HEK293 (cell line): ENCODE results near the gene MYOD1.

Experiments
- CTCF ChIP-seq: fragments of 450-650 bp; formaldehyde crosslinking; IDR thresholded peaks from 2 replicates; pipeline ENCODE4 v1.5.1; 2016; ENCODE audit warnings: missing biosample characterization, missing genetic modification characterization
- HOXA7 ChIP-seq: sonication (generic); formaldehyde crosslinking; IDR thresholded peaks from 2 replicates; pipeline ENCODE4 v1.8.1; 2022; ENCODE audit warnings: missing genetic modification reagents, borderline replicate concordance
- REPIN1 ChIP-seq: fragments of 450-650 bp; formaldehyde crosslinking; IDR thresholded peaks from 2 replicates; pipeline ENCODE4 v1.5.1; 2017; ENCODE audit warnings: missing biosample characterization, missing genetic modification characterization, low read depth
- ZBTB8A ChIP-seq: fragments of 450-650 bp; formaldehyde crosslinking; IDR thresholded peaks from 2 replicates; pipeline ENCODE4 v1.5.1; 2016; ENCODE audit warnings: missing biosample characterization, missing genetic modification characterization
- ZNF2 ChIP-seq: fragments of 450-650 bp; formaldehyde crosslinking; IDR thresholded peaks from 2 replicates; pipeline ENCODE4 v1.5.1; 2016; ENCODE audit warnings: missing biosample characterization, missing genetic modification characterization
- ZNF274 ChIP-seq, 2 experiments: fragments of 200-500 bp in 1 of 2; fragments of 450-650 bp in 1 of 2; sonication (Bioruptor generic) in 1 of 2; formaldehyde crosslinking in 1 of 2; IDR thresholded peaks; 2 replicates each; pipeline versions ENCODE4 v1.5.1 to v1.6.1; 2014 to 2016; ENCODE audit warnings: borderline replicate concordance in 1 of 2, inconsistent platforms in 1 of 2, low read length in 1 of 2, missing biosample characterization in 1 of 2, missing genetic modification characterization in 1 of 2
- ZNF391 ChIP-seq: fragments of 450-650 bp; formaldehyde crosslinking; IDR thresholded peaks from 2 replicates; pipeline ENCODE4 v1.5.1; 2016; ENCODE audit warnings: low read depth, missing biosample characterization, missing genetic modification characterization, borderline replicate concordance
- ZNF510 ChIP-seq: fragments of 450-650 bp; formaldehyde crosslinking; IDR thresholded peaks from 2 replicates; pipeline ENCODE4 v1.5.1; 2018; ENCODE audit warnings: mild to moderate bottlenecking, missing genetic modification characterization, missing biosample characterization; ENCODE audit not compliant: insufficient replicate concordance
- ZNF549 ChIP-seq: fragments of 450-650 bp; IDR thresholded peaks from 2 replicates; pipeline ENCODE4 v1.5.1; 2018; ENCODE audit warnings: missing biosample characterization, missing genetic modification characterization, mild to moderate bottlenecking, inconsistent platforms, moderate library complexity
- ZNF585B ChIP-seq: fragments of 450-650 bp; formaldehyde crosslinking; IDR thresholded peaks from 2 replicates; pipeline ENCODE4 v1.5.1; 2016; ENCODE audit warnings: missing biosample characterization, missing genetic modification characterization
- ZNF660 ChIP-seq: fragments of 450-650 bp; IDR thresholded peaks from 2 replicates; pipeline ENCODE4 v1.5.1; 2018; ENCODE audit warnings: missing biosample characterization, mild to moderate bottlenecking, missing genetic modification characterization
- TF ChIP-seq, protein P1 (sequence below): fragments of 450-650 bp; formaldehyde crosslinking; conservative IDR thresholded peaks from 2 replicates; pipeline ENCODE4 v1.5.1; 2016; ENCODE audit warnings: low read depth, missing biosample characterization, missing genetic modification characterization
- TF ChIP-seq, protein P2 (sequence below): fragments of 450-650 bp; formaldehyde crosslinking; IDR thresholded peaks from 2 replicates; pipeline ENCODE4 v1.5.1; 2016; ENCODE audit warnings: missing biosample characterization, missing genetic modification characterization

DNA sequence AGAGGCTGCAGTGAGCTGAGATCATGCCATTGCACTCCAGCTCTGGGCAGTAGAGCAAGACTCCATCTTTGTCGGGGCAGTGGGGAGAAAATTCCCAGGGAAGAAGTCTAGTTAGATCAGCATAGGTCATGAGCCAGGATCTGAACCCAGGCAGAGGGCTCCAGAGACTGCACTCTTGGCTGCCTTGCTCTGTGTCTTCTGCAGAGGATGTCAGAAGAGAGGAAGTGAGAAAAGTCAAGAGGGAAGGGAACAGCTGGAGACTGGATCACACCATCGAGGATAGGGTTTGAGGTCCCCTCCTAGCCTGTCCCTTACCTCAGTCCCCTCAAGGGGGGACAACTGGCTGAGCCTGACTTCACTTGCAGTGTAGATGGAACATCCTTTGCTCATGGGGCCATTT is 5.8 kb downstream of the MYOD1 start:
- TF ChIP-seq HOXA7 = no peak
- TF ChIP-seq ZNF660 (tag by site-specific recombination) = no peak
- no peak for TF ChIP-seq ZNF510
- TF ChIP-seq ZNF549 (tag by site-specific recombination) = no peak
- TF ChIP-seq ZNF585B (tag by site-specific recombination) = no peak
- TF ChIP-seq, protein P1, sequence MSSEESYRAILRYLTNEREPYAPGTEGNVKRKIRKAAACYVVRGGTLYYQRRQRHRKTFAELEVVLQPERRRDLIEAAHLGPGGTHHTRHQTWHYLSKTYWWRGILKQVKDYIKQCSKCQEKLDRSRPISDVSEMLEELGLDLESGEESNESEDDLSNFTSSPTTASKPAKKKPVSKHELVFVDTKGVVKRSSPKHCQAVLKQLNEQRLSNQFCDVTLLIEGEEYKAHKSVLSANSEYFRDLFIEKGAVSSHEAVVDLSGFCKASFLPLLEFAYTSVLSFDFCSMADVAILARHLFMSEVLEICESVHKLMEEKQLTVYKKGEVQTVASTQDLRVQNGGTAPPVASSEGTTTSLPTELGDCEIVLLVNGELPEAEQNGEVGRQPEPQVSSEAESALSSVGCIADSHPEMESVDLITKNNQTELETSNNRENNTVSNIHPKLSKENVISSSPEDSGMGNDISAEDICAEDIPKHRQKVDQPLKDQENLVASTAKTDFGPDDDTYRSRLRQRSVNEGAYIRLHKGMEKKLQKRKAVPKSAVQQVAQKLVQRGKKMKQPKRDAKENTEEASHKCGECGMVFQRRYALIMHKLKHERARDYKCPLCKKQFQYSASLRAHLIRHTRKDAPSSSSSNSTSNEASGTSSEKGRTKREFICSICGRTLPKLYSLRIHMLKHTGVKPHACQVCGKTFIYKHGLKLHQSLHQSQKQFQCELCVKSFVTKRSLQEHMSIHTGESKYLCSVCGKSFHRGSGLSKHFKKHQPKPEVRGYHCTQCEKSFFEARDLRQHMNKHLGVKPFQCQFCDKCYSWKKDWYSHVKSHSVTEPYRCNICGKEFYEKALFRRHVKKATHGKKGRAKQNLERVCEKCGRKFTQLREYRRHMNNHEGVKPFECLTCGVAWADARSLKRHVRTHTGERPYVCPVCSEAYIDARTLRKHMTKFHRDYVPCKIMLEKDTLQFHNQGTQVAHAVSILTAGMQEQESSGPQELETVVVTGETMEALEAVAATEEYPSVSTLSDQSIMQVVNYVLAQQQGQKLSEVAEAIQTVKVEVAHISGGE (tag by site-specific recombination) = no peak
- TF ChIP-seq ZNF391 (tag by site-specific recombination) = no peak
- TF ChIP-seq, protein P2, sequence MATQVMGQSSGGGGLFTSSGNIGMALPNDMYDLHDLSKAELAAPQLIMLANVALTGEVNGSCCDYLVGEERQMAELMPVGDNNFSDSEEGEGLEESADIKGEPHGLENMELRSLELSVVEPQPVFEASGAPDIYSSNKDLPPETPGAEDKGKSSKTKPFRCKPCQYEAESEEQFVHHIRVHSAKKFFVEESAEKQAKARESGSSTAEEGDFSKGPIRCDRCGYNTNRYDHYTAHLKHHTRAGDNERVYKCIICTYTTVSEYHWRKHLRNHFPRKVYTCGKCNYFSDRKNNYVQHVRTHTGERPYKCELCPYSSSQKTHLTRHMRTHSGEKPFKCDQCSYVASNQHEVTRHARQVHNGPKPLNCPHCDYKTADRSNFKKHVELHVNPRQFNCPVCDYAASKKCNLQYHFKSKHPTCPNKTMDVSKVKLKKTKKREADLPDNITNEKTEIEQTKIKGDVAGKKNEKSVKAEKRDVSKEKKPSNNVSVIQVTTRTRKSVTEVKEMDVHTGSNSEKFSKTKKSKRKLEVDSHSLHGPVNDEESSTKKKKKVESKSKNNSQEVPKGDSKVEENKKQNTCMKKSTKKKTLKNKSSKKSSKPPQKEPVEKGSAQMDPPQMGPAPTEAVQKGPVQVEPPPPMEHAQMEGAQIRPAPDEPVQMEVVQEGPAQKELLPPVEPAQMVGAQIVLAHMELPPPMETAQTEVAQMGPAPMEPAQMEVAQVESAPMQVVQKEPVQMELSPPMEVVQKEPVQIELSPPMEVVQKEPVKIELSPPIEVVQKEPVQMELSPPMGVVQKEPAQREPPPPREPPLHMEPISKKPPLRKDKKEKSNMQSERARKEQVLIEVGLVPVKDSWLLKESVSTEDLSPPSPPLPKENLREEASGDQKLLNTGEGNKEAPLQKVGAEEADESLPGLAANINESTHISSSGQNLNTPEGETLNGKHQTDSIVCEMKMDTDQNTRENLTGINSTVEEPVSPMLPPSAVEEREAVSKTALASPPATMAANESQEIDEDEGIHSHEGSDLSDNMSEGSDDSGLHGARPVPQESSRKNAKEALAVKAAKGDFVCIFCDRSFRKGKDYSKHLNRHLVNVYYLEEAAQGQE (tag by site-specific recombination) = no peak
- no peak for TF ChIP-seq ZNF2 (tag by site-specific recombination)
- TF ChIP-seq ZNF274 (IDR thresholded peaks at IDR 0.05; ENCODE audit: low read length) = no peak
- no peak for TF ChIP-seq ZNF274 (tag by site-specific recombination; IDR thresholded peaks at IDR 0.05; ENCODE audit: borderline replicate concordance)
- no peak for TF ChIP-seq CTCF (tag by site-specific recombination)
- TF ChIP-seq REPIN1 (tag by site-specific recombination) = no peak
- no peak for TF ChIP-seq ZBTB8A (tag by site-specific recombination)
